HEK293 (cell line): ENCODE data around the gene SREBF2.

Experiments
- ATF2 ChIP-seq: fragments of 450-650 bp; formaldehyde crosslinking; IDR thresholded peaks from 2 replicates; pipeline ENCODE4 v1.5.1; 2016; ENCODE audit warnings: missing biosample characterization, missing genetic modification characterization, low read depth
- GFI1B ChIP-seq: fragments of 450-650 bp; formaldehyde crosslinking; IDR thresholded peaks from 2 replicates; pipeline ENCODE4 v1.5.1; 2016; ENCODE audit warnings: missing biosample characterization, missing genetic modification characterization
- KLF8 ChIP-seq: fragments of 450-650 bp; formaldehyde crosslinking; IDR thresholded peaks from 2 replicates; pipeline ENCODE4 v1.5.1; 2016; ENCODE audit warnings: missing biosample characterization, missing genetic modification characterization
- MEIS1 ChIP-seq: sonication (generic); formaldehyde crosslinking; IDR thresholded peaks from 2 replicates; pipeline ENCODE4 v1.8.1; 2022; ENCODE audit warnings: missing genetic modification reagents, mild to moderate bottlenecking, borderline replicate concordance
- PRDM1 ChIP-seq: fragments of 450-650 bp; formaldehyde crosslinking; IDR thresholded peaks from 2 replicates; pipeline ENCODE4; 2016; ENCODE audit warnings: missing biosample characterization, missing genetic modification characterization
- YY2 ChIP-seq: fragments of 450-650 bp; formaldehyde crosslinking; IDR thresholded peaks from 2 replicates; pipeline ENCODE4 v1.5.1; 2016; ENCODE audit warnings: missing biosample characterization, missing genetic modification characterization
- ZFHX2 ChIP-seq: fragments of 450-650 bp; formaldehyde crosslinking; conservative IDR thresholded peaks from 2 replicates; pipeline ENCODE4 v1.5.1; 2016; ENCODE audit warnings: missing biosample characterization, missing genetic modification characterization
- ZFP69B ChIP-seq: fragments of 450-650 bp; formaldehyde crosslinking; IDR thresholded peaks from 2 replicates; pipeline ENCODE4 v1.5.1; 2016; ENCODE audit warnings: missing biosample characterization, missing genetic modification characterization
- ZIC2 ChIP-seq: fragments of 450-650 bp; formaldehyde crosslinking; IDR thresholded peaks from 2 replicates; pipeline ENCODE4 v1.5.1; 2016; ENCODE audit warnings: missing biosample characterization, missing genetic modification characterization
- ZNF280C ChIP-seq: fragments of 450-650 bp; formaldehyde crosslinking; IDR thresholded peaks from 2 replicates; pipeline ENCODE4 v1.5.1; 2016; ENCODE audit warnings: missing biosample characterization, missing genetic modification characterization
- ZNF280D ChIP-seq: fragments of 450-650 bp; formaldehyde crosslinking; IDR thresholded peaks from 2 replicates; pipeline ENCODE4 v1.5.1; 2016; ENCODE audit warnings: missing biosample characterization, missing genetic modification characterization
- ZNF518A ChIP-seq: fragments of 450-650 bp; formaldehyde crosslinking; conservative IDR thresholded peaks from 2 replicates; pipeline ENCODE4 v1.5.1; 2016; ENCODE audit warnings: low read depth, missing biosample characterization, missing genetic modification characterization
- ZNF529 ChIP-seq: fragments of 450-650 bp; formaldehyde crosslinking; IDR thresholded peaks from 2 replicates; pipeline ENCODE4 v1.5.1; 2017; ENCODE audit warnings: missing genetic modification characterization, missing biosample characterization; ENCODE audit not compliant: insufficient replicate concordance
- ZNF544 ChIP-seq: fragments of 450-650 bp; formaldehyde crosslinking; IDR thresholded peaks from 2 replicates; pipeline ENCODE4 v1.5.0; 2017; ENCODE audit warnings: missing biosample characterization, missing genetic modification characterization
- ZNF560 ChIP-seq: fragments of 450-650 bp; formaldehyde crosslinking; IDR thresholded peaks from 2 replicates; pipeline ENCODE4 v1.5.1; 2017; ENCODE audit warnings: missing biosample characterization, missing genetic modification characterization, borderline replicate concordance
- ZNF580 ChIP-seq: fragments of 450-650 bp; formaldehyde crosslinking; IDR thresholded peaks from 2 replicates; pipeline ENCODE4 v1.5.1; 2016; ENCODE audit warnings: missing biosample characterization, missing genetic modification characterization
- ZNF610 ChIP-seq: fragments of 450-650 bp; formaldehyde crosslinking; IDR thresholded peaks from 2 replicates; pipeline ENCODE4 v1.5.1; 2016; ENCODE audit warnings: missing biosample characterization, missing genetic modification characterization, borderline replicate concordance
- ZNF624 ChIP-seq: fragments of 450-650 bp; formaldehyde crosslinking; IDR thresholded peaks from 2 replicates; pipeline ENCODE4 v1.5.1; 2017; ENCODE audit warnings: missing biosample characterization, missing genetic modification characterization
- ZNF670 ChIP-seq: fragments of 450-650 bp; formaldehyde crosslinking; IDR thresholded peaks from 2 replicates; pipeline ENCODE4 v1.5.1; 2016; ENCODE audit warnings: missing biosample characterization, missing genetic modification characterization, low read depth
- ZNF704 ChIP-seq: fragments of 450-650 bp; formaldehyde crosslinking; IDR thresholded peaks from 2 replicates; pipeline ENCODE4 v1.5.1; 2016; ENCODE audit warnings: missing biosample characterization, missing genetic modification characterization
- ZNF837 ChIP-seq: fragments of 450-650 bp; formaldehyde crosslinking; IDR thresholded peaks from 2 replicates; pipeline ENCODE4 v1.5.1; 2016; ENCODE audit warnings: missing biosample characterization, missing genetic modification characterization
- ZSCAN5A ChIP-seq: fragments of 450-650 bp; formaldehyde crosslinking; IDR thresholded peaks from 2 replicates; pipeline ENCODE4 v1.5.1; 2016; ENCODE audit warnings: missing biosample characterization, missing genetic modification characterization

The SREBF2 gene

GRCh38 chr22:41821471-41822316 is 11.2 kb upstream of the SREBF2 start (continued):
- no peak for TF ChIP-seq ZNF280C (tag by site-specific recombination)
- TF ChIP-seq KLF8: no peak
- no peak for TF ChIP-seq ZNF704 (tag by site-specific recombination)
- no peak for TF ChIP-seq ZNF518A (tag by site-specific recombination)
- TF ChIP-seq ZNF837 (tag by site-specific recombination): no peak
- TF ChIP-seq ZNF544 (tag by site-specific recombination): no peak
- no peak for TF ChIP-seq ZNF670 (tag by site-specific recombination)
- TF ChIP-seq MEIS1: no peak
- no peak for TF ChIP-seq YY2 (tag by site-specific recombination)
- TF ChIP-seq ZFHX2 (tag by site-specific recombination): peak; percentile 60
- no peak for TF ChIP-seq ZNF280D (tag by site-specific recombination)
- TF ChIP-seq ZNF560: no peak
- no peak for TF ChIP-seq ZNF610 (tag by site-specific recombination)
- TF ChIP-seq ZSCAN5A: no peak
- TF ChIP-seq ZFP69B (tag by site-specific recombination): no peak
- TF ChIP-seq GFI1B: no peak
- no peak for TF ChIP-seq ATF2 (tag by site-specific recombination)
- TF ChIP-seq ZNF624 (tag by site-specific recombination): no peak
- TF ChIP-seq ZNF529 (tag by site-specific recombination): no peak
- 0 out of 2 replicates have a peak, but pooled peaks have one; percentile 13 for TF ChIP-seq PRDM1
- no peak for TF ChIP-seq ZIC2 (tag by site-specific recombination)
- TF ChIP-seq ZNF580 (tag by site-specific recombination): no peak
